ENCODE data around the gene APLN. TPM values are rescaled to one million over a fixed set of nuclear protein-coding genes. Genes with fewer than 3 reads are reported as not detected.

APLN gene
- total RNA-seq, 3 donors from 2014 or later: 0.29 to 0.43 (median 0.41) TPM

- Histone ChIP-seq H3K9me3 (no peaks in the 10 kb centered on the region), H3K36me3 (ENCODE audit: low read depth) (no peaks in the 10 kb centered on the region), H3K4me3 (no peak overlapping the region), H3K4me1 (ENCODE audit: low read depth) (no peaks in the 10 kb centered on the region)
- TF ChIP-seq, protein P1, sequence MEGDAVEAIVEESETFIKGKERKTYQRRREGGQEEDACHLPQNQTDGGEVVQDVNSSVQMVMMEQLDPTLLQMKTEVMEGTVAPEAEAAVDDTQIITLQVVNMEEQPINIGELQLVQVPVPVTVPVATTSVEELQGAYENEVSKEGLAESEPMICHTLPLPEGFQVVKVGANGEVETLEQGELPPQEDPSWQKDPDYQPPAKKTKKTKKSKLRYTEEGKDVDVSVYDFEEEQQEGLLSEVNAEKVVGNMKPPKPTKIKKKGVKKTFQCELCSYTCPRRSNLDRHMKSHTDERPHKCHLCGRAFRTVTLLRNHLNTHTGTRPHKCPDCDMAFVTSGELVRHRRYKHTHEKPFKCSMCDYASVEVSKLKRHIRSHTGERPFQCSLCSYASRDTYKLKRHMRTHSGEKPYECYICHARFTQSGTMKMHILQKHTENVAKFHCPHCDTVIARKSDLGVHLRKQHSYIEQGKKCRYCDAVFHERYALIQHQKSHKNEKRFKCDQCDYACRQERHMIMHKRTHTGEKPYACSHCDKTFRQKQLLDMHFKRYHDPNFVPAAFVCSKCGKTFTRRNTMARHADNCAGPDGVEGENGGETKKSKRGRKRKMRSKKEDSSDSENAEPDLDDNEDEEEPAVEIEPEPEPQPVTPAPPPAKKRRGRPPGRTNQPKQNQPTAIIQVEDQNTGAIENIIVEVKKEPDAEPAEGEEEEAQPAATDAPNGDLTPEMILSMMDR (IDR thresholded peaks at IDR 0.05): no peak
- intact Hi-C loops (cut with DNase I, micrococcal nuclease): no loop called here
- ATAC-seq: no peak
- no peak for DNase-seq
These were observed 42.6 kb upstream of the APLN start for GRCh38 chrX:129697204-129697829.

DNA sequence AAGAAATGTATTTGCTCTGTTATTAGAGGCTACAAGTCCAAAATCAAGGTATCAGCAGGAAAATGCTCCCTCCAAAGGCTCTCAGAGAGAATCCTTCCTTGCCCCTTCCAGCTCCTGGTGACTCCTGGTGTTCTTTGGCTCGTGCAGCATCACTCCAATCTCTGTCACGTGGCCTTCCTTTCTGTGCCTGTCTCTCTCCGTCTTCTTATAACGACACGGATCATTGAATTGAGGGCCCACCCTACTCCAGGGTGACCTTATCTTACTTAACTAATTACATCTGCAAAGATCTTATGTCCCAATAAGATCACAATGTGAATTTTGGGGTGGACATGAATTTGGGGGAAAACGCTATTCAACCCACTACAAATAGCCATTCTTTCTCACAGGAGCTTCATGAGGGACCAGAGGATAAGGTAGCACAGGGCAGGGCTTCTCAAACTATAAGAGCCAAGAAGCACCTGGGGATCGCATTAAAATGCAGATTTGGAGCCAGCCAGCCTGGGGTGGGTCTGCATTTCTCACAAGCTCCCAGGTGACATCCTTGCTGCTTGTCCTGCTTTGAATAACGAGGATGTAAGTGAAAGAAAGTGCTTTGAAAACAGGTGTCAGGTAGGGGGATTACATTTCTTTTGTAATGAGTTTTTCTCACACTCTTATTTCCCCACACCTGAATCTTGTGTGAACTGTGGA is 41.9 kb upstream of the APLN start:
- Histone ChIP-seq H3K9me3 (no peaks in the 10 kb centered on the region), H3K4me1 (ENCODE audit: low read depth) (no peaks in the 10 kb centered on the region), H3K4me3 (no peak overlapping the region), H3K36me3 (ENCODE audit: low read depth) (no peaks in the 10 kb centered on the region)
- no peak for ATAC-seq
- DNase-seq: no peak
- intact Hi-C loops (cut with DNase I, micrococcal nuclease): no loop called here
- TF ChIP-seq, protein P1 (IDR thresholded peaks at IDR 0.05): no peak

DNA sequence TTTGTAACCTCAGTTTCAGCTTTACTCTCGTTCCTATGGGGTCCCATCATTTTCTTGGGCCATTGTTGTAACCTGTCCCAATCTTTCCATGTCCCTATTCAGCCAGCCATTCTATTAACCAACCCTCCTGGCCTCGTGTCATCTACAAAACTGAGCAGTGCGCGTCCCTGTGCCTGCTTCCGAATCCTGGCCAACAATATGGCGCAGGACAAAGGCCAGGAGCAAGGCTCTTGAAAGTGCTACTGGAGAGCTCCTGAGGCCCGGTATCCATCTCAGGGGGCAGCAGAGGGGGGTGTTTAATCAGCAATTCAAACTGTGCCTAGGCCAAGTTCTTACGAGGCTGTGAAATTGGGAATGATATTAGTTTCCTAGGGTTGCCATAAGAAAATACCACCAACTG is 41.2 kb upstream of the APLN start:
- ATAC-seq (no peak), DNase-seq (no peak)
- Histone ChIP-seq H3K4me3 (no peak overlapping the region), H3K4me1 (ENCODE audit: low read depth) (no peaks in the 10 kb centered on the region), H3K9me3 (no peaks in the 10 kb centered on the region), H3K36me3 (ENCODE audit: low read depth) (no peaks in the 10 kb centered on the region)
- intact Hi-C loops (cut with DNase I, micrococcal nuclease): no loop called here
- TF ChIP-seq, protein P1 (IDR thresholded peaks at IDR 0.05): no peak

DNA sequence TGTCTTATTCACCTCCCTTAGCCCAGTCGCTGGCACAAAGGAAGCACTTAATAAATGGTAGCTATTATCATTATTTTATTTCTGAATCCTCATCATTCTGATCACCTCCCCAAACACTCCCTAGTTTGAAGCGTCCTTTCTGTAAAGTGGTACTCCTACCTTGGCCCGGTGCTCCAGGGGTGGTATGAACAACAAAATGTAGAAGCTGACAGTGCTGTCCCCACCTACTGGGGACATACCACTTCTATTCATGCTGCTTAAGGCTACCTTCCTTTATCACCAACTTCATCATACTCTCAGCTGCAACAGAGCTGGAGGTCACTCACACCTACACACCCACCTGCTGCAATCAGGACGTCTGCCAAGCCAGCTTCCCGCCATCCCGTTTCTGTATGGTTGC is 40.8 kb upstream of the APLN start:
- ATAC-seq: no peak
- DNase-seq: no peak
- H3K36me3 ChIP-seq (ENCODE audit: low read depth): no peaks in the 10 kb centered on the region
- no peaks in the 10 kb centered on the region for H3K9me3 ChIP-seq
- intact Hi-C loops (cut with DNase I, micrococcal nuclease): no loop called here
- H3K4me3 ChIP-seq: no peak overlapping the region
- no peaks in the 10 kb centered on the region for H3K4me1 ChIP-seq (ENCODE audit: low read depth)
- TF ChIP-seq, protein P1 (IDR thresholded peaks at IDR 0.05): no peak

- DNase-seq (no peak), ATAC-seq (no peak)
- H3K9me3 ChIP-seq: no peaks in the 10 kb centered on the region
- H3K4me3 ChIP-seq: no peak overlapping the region
- H3K4me1 ChIP-seq (ENCODE audit: low read depth): no peaks in the 10 kb centered on the region
- TF ChIP-seq, protein P1 (IDR thresholded peaks at IDR 0.05): no peak
- intact Hi-C loops (cut with DNase I, micrococcal nuclease): no loop called here
- H3K36me3 ChIP-seq (ENCODE audit: low read depth): no peaks in the 10 kb centered on the region
These were observed 40.0 kb upstream of the APLN start for GRCh38 chrX:129694805-129695204.
